ENCODE results near the gene PRG2. TPM values are rescaled to one million over a fixed set of nuclear protein-coding genes. Genes with fewer than 3 reads are reported as not detected.

PRG2 gene
- total RNA-seq, 4 donors from 2014 or later: 0.33 TPM; not detected in 3

- H3K9me3 ChIP-seq: no peaks in the 10 kb centered on the region
- H3K4me3 ChIP-seq: no peak overlapping the region
- peaks cover 0 to 6% (median 3%) of the 10 kb centered on the region in 4 donors for H3K36me3 ChIP-seq
- DNase-seq (ENCODE audit: extremely low spot score): no peak
- peak overlapping the region; percentile 98 to 99 (median 98) for H3K27ac ChIP-seq (replicated peaks in 1 of 4)
- TF ChIP-seq CTCF (IDR thresholded peaks at IDR 0.05) (no peak), POLR2AphosphoS5 (IDR thresholded peaks at IDR 0.05) (no peak), EP300 (IDR thresholded peaks at IDR 0.05) (no peak)
- 86% methylated on average over 5 of the region's 5 CpGs for WGBS
- peaks cover 62 to 79% (median 66%) of the 10 kb centered on the region in 4 donors for H3K4me1 ChIP-seq
- intact Hi-C loops (cut with DNase I): no loop called here
- H3K27me3 ChIP-seq: no peaks in the 10 kb centered on the region
These were observed 38.2 kb upstream of the PRG2 start for GRCh38 chr11:57428643-57429042.

GRCh38 chr11:57427727-57428082, 37.3 kb upstream of the PRG2 start:
- H3K27me3 ChIP-seq: no peaks in the 10 kb centered on the region
- peak overlapping the region; percentile 98 to 99 (median 98) for H3K27ac ChIP-seq (replicated peaks in 1 of 4)
- peaks cover 0 to 15% (median 8%) of the 10 kb centered on the region in 4 donors for H3K36me3 ChIP-seq
- 33% methylated on average over 8 of the region's 8 CpGs for WGBS
- H3K4me3 ChIP-seq: peak overlapping the region; percentile 60 to 67 (median 62)
- peak; percentile 95 for DNase-seq (ENCODE audit: extremely low spot score)
- no peaks in the 10 kb centered on the region for H3K9me3 ChIP-seq
- intact Hi-C loops (cut with DNase I): no loop called here
- TF ChIP-seq POLR2AphosphoS5 (IDR thresholded peaks at IDR 0.05) (peak; percentile 65 to 67), EP300 (IDR thresholded peaks at IDR 0.05) (no peak)
- peaks cover 65 to 75% (median 68%) of the 10 kb centered on the region in 4 donors for H3K4me1 ChIP-seq

GRCh38 chr11:57426929-57427726, 36.7 kb upstream of the PRG2 start, which contains the start of gene SLC43A3:
SLC43A3 (minus strand) TSS chr11:57427121; CDS start chr11:57426172, 949 bp downstream.
- Histone ChIP-seq H3K4me1 (peaks cover 62 to 71% (median 68%) of the 10 kb centered on the region in 4 donors), H3K27ac (replicated peaks in 1 of 4) (peak within 1 kb of the TSS; percentile 98 to 99 (median 98)), H3K27me3 (no peaks in the 10 kb centered on the region), H3K36me3 (peaks cover 0 to 19% (median 9%) of the 10 kb centered on the region in 4 donors), H3K9me3 (no peaks in the 10 kb centered on the region), H3K4me3 (peak within 1 kb of the TSS; percentile 60 to 67 (median 62))
- DNase-seq (ENCODE audit: extremely low spot score): peak; percentile 94
- no peak for TF ChIP-seq EP300 (IDR thresholded peaks at IDR 0.05)
- TF ChIP-seq POLR2A (IDR thresholded peaks at IDR 0.05; ENCODE audit: low read depth): peak; percentile 19
- TF ChIP-seq POLR2AphosphoS5 (IDR thresholded peaks at IDR 0.05): peak; percentile 33 to 73
- TF ChIP-seq CTCF (IDR thresholded peaks at IDR 0.05): no peak
- intact Hi-C loops (cut with DNase I): no loop called here
- 5% methylated on average over 35 of the region's 39 CpGs for WGBS

- WGBS: 20% methylated on average over 13 of the region's 16 CpGs
- Histone ChIP-seq H3K9me3 (no peaks in the 10 kb centered on the region), H3K27me3 (no peaks in the 10 kb centered on the region), H3K27ac (replicated peaks in 1 of 4) (peak overlapping the region; percentile 98 to 99 (median 98)), H3K36me3 (peaks cover 0 to 20% (median 12%) of the 10 kb centered on the region in 4 donors), H3K4me1 (peaks cover 60 to 71% (median 64%) of the 10 kb centered on the region in 4 donors), H3K4me3 (peak overlapping the region; percentile 60 to 67 (median 62))
- TF ChIP-seq EP300 (IDR thresholded peaks at IDR 0.05) (no peak), POLR2AphosphoS5 (IDR thresholded peaks at IDR 0.05) (no peak), POLR2A (IDR thresholded peaks at IDR 0.05; ENCODE audit: low read depth) (no peak), CTCF (IDR thresholded peaks at IDR 0.05) (no peak)
- intact Hi-C loops (cut with DNase I): no loop called here
- DNase-seq (ENCODE audit: extremely low spot score): no peak
These were observed 36.0 kb upstream of the PRG2 start for GRCh38 chr11:57426439-57426928.
